ENCODE measurements around the gene ING4. TPM values are rescaled to one million over a fixed set of nuclear protein-coding genes. Genes with fewer than 3 reads are reported as not detected.

ING4 gene
- total and polyA plus RNA-seq, 2 donors (not counting 3 experiments of a cell fraction or from before 2014, with no cell fraction given), result 34.7 to 52.0 TPM

- Histone ChIP-seq H3K27me3 (ENCODE audit: control insufficient read depth in 2 of 2, insufficient read depth in 2 of 2, low read length in 2 of 2) (peaks cover 16 to 25% of the 10 kb centered on the region in 2 experiments), H3K4me1 (ENCODE audit: control insufficient read depth, extremely low read depth, insufficient read depth, low read length) (peaks cover 2% of the 10 kb centered on the region), H3K9me3 (replicated peaks; ENCODE audit: control insufficient read depth, insufficient read depth, low read length) (no peaks in the 10 kb centered on the region), H4K20me1 (replicated peaks; ENCODE audit: control insufficient read depth, extremely low read depth, insufficient read depth, low read length) (no peaks in the 10 kb centered on the region), H3K4me3 (replicated peaks in 1 of 3; ENCODE audit: insufficient read depth in 1 of 3, low read depth in 1 of 3, low read length in 3 of 3) (no peak overlapping the region), H3K27ac (ENCODE audit: insufficient read depth, low read depth, low read length) (no peak overlapping the region), H2AFZ (ENCODE audit: low read depth, low read length) (no peak overlapping the region), H3K9me1 (replicated peaks; ENCODE audit: control insufficient read depth, extremely low read depth, insufficient read depth, low read length) (no peaks in the 10 kb centered on the region), H3K9ac (replicated peaks; ENCODE audit: extremely low read depth, insufficient read depth, low read length) (no peak overlapping the region), H3K4me2 (ENCODE audit: insufficient read depth, low read length) (no peak overlapping the region), H3K36me3 (ENCODE audit: control insufficient read depth in 2 of 2, extremely low read depth in 1 of 2, insufficient read depth in 2 of 2, low read length in 2 of 2) (no peaks in the 10 kb centered on the region), H3K79me2 (ENCODE audit: control insufficient read depth, insufficient read depth, low read length) (no peaks in the 10 kb centered on the region)
- no peak for TF ChIP-seq JUN (IDR thresholded peaks at IDR 0.05; ENCODE audit: borderline replicate concordance, insufficient read depth, insufficient read length, low read depth)
- no peak for TF ChIP-seq MAX (IDR thresholded peaks at IDR 0.05; ENCODE audit: insufficient read depth, insufficient read length)
- TF ChIP-seq CTCF (IDR thresholded peaks at IDR 0.05; ENCODE audit: extremely low read depth in 1 of 2, insufficient read depth in 1 of 2, low read depth in 1 of 2, low read length in 2 of 2), result no peak
- no peak for TF ChIP-seq POLR2A (IDR thresholded peaks at IDR 0.05; ENCODE audit: low read depth, low read length)
- no peak for TF ChIP-seq POLR2AphosphoS5 (IDR thresholded peaks at IDR 0.05; ENCODE audit: insufficient read depth, low read depth, low read length)
- TF ChIP-seq FOS (IDR thresholded peaks at IDR 0.05; ENCODE audit: borderline replicate concordance, insufficient read depth, low read length), result no peak
- dilution Hi-C loops (cut with MboI; ENCODE audit: extremely low pct_ligation_motif_present, low sequenced_read_pairs), result no loop called here
- DNase-seq (ENCODE audit: low read depth, low spot score), result no peak
- FAIRE-seq, result no peak
- ChIA-PET CTCF (interaction anchor here (0.9 to 4.8 kb wide), 4 partner anchors 11 to 79 kb away, joined by 3 to 63 read pairs (median 3); no protein-coding TSS in a partner anchor), POLR2A (no interaction called here)
- intact Hi-C loops (cut with micrococcal nuclease), result loop anchor here (5.0 kb wide), 1 partner anchor 143 kb away; no protein-coding TSS in a partner anchor
- no TSS peak for BruUV-seq (replicated peaks)
Observed at GRCh38 chr12:6695313-6696045, 32.6 kb upstream of the ING4 start.
